SU-DHL-6 (cell line): ENCODE measurements around the gene ASB18.

Experiments used
- H2AFZ ChIP-seq: fragments of 200-600 bp; sonication (generic); 2 replicates; pipeline ENCODE4 v1.6.1; 2014; ENCODE audit warnings: low read depth, mild to moderate bottlenecking, moderate library complexity, mixed read lengths, antibody characterized with exemption, low read length; ENCODE audit not compliant: severe bottlenecking
- H3F3A ChIP-seq: fragments of 200-600 bp; shearing (Covaris generic); 2 replicates; pipeline ENCODE4 v1.6.0; 2016; ENCODE audit warnings: antibody characterized with exemption, mild to moderate bottlenecking; ENCODE audit not compliant: insufficient read depth
- H3K27ac ChIP-seq: fragments of 200-600 bp; sonication (generic); 2 replicates; pipeline ENCODE4 v1.5.1; 2016; ENCODE audit warnings: low read depth, mild to moderate bottlenecking, low read length, moderate library complexity, mixed read lengths
- H3K27me3 ChIP-seq: fragments of 200-600 bp; sonication (generic), shearing (Covaris generic); 2 replicates; pipeline ENCODE4 v1.6.0; 2014; ENCODE audit warnings: mild to moderate bottlenecking, low read length
- H3K36me3 ChIP-seq: fragments of 200-600 bp; sonication (generic); 2 replicates; pipeline ENCODE4 v1.6.1; 2014; ENCODE audit warnings: mild to moderate bottlenecking, low read length, mixed read lengths
- H3K4me2 ChIP-seq: fragments of 300-600, 200-600 bp; shearing (Covaris generic), sonication (generic); 2 replicates; pipeline ENCODE4 v1.6.0; 2014; ENCODE audit warnings: low read length, low read depth, mild to moderate bottlenecking; ENCODE audit not compliant: poor library complexity, severe bottlenecking
- H3K4me3 ChIP-seq: fragments of 200-600 bp; sonication (generic); 2 replicates; pipeline ENCODE4 v1.5.1; 2014; ENCODE audit warnings: antibody characterized with exemption, low read length, mild to moderate bottlenecking, mixed read lengths; ENCODE audit not compliant: insufficient read depth, poor library complexity, severe bottlenecking
- H3K79me2 ChIP-seq: fragments of 200-600 bp; sonication (generic); 2 replicates; pipeline ENCODE4 v1.6.1; 2014; ENCODE audit warnings: mild to moderate bottlenecking, low read length, moderate library complexity; ENCODE audit not compliant: insufficient read depth
- H3K9ac ChIP-seq: fragments of 200-600 bp; sonication (generic); 2 replicates; pipeline ENCODE4 v1.7.0; 2014; ENCODE audit warnings: mild to moderate bottlenecking, low read length
- H3K9me2 ChIP-seq: fragments of 200-600 bp; sonication (generic); replicated peaks from 2 replicates; pipeline ENCODE4 v1.6.1; 2014; ENCODE audit warnings: low read length; ENCODE audit not compliant: insufficient read depth
- H3K9me3 ChIP-seq: fragments of 200-600 bp; sonication (generic); 2 replicates; pipeline ENCODE4 v1.6.1; 2014; ENCODE audit warnings: low read length, mixed read lengths; ENCODE audit not compliant: insufficient read depth
- H4K20me1 ChIP-seq: fragments of 200-600 bp; sonication (generic); 2 replicates; pipeline ENCODE4 v1.6.1; 2014; ENCODE audit warnings: low read depth, mild to moderate bottlenecking, antibody characterized with exemption, low read length, moderate library complexity, mixed read lengths
- CTCF ChIP-seq: fragments of 200-600 bp; sonication (generic); IDR thresholded peaks from one replicate; pipeline ENCODE4 v1.5.1; 2017; ENCODE audit warnings: antibody characterized with exemption, mild to moderate bottlenecking, low read length, moderate library complexity; ENCODE audit not compliant: insufficient read depth, poor library complexity, severe bottlenecking
- EZH2phosphoT487 ChIP-seq: fragments of 200-600 bp; sonication (generic), shearing (Covaris generic); conservative IDR thresholded peaks from 2 replicates; pipeline ENCODE4 v1.6.1; 2018; ENCODE audit warnings: mild to moderate bottlenecking, antibody characterized with exemption, low read length, moderate library complexity, mixed read lengths

ASB18 gene

GRCh38 chr2:236286873-236287545 is 22.8 kb upstream of the ASB18 start:
- no peak overlapping the region for H3K9ac ChIP-seq
- H3K36me3 ChIP-seq: no peaks in the 10 kb centered on the region
- no peaks in the 10 kb centered on the region for H4K20me1 ChIP-seq
- H3K9me3 ChIP-seq: no peaks in the 10 kb centered on the region
- H3K79me2 ChIP-seq: no peaks in the 10 kb centered on the region
- H3K27ac ChIP-seq: no peak overlapping the region
- TF ChIP-seq EZH2phosphoT487 (no peak), CTCF (no peak)
- no peaks in the 10 kb centered on the region for H3K27me3 ChIP-seq
- no peak overlapping the region for H3K4me2 ChIP-seq
- no peak overlapping the region for H3K4me3 ChIP-seq
- H3F3A ChIP-seq: no peaks in the 10 kb centered on the region
- no peaks in the 10 kb centered on the region for H3K9me2 ChIP-seq
- H2AFZ ChIP-seq: no peak overlapping the region

GRCh38 chr2:236284208-236284607 is 20.0 kb upstream of the ASB18 start:
- Histone ChIP-seq H3K4me3 (no peak overlapping the region), H4K20me1 (no peaks in the 10 kb centered on the region), H3K4me2 (no peak overlapping the region), H2AFZ (no peak overlapping the region), H3K36me3 (no peaks in the 10 kb centered on the region), H3F3A (no peaks in the 10 kb centered on the region), H3K79me2 (no peaks in the 10 kb centered on the region), H3K9me2 (no peaks in the 10 kb centered on the region), H3K9me3 (no peaks in the 10 kb centered on the region), H3K27me3 (no peaks in the 10 kb centered on the region), H3K27ac (no peak overlapping the region), H3K9ac (no peak overlapping the region)
- TF ChIP-seq EZH2phosphoT487: no peak
- TF ChIP-seq CTCF: no peak

- H2AFZ ChIP-seq: no peak overlapping the region
- no peaks in the 10 kb centered on the region for H3F3A ChIP-seq
- no peaks in the 10 kb centered on the region for H3K79me2 ChIP-seq
- no peak overlapping the region for H3K27ac ChIP-seq
- no peaks in the 10 kb centered on the region for H3K36me3 ChIP-seq
- no peak overlapping the region for H3K4me2 ChIP-seq
- no peaks in the 10 kb centered on the region for H3K27me3 ChIP-seq
- H3K9ac ChIP-seq: no peak overlapping the region
- TF ChIP-seq EZH2phosphoT487 (no peak), CTCF (no peak)
- no peak overlapping the region for H3K4me3 ChIP-seq
- H3K9me2 ChIP-seq: no peaks in the 10 kb centered on the region
- no peaks in the 10 kb centered on the region; the same call in 1 of the 2 replicates for H3K9me3 ChIP-seq
- H4K20me1 ChIP-seq: no peaks in the 10 kb centered on the region
These were observed 18.2 kb upstream of the ASB18 start for GRCh38 chr2:236282406-236282805.
